NCI-H748 (cell line): ENCODE results near the gene SCAP.

ENCODE experiments used
- DNase-seq: peaks from one replicate; lab custom pipeline; 2025; ENCODE audit not compliant: unreplicated experiment; lab: John Stamatoyannopoulos, UW

The SCAP gene

DNA sequence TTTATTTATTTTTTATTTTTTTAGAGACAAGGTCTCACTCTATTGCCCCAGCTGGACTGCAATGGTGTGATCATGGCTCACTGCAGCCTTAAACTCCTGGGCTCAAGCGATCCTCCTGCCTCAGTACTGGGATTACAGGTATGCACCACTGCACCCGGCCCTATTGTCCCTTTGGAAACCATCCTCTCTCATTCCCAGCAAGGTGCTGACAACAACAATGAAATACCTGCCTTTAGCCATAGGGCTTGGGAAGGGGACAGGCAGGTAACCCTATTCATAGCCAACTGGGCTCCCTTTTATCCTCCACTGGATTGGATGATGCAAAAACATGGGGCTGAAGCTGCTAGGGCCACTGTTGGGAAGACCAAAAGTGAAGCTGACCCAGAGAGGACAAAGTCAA is 43.1 kb downstream of the SCAP start:
- DNase-seq = no peak

- no peak for DNase-seq
Measured at GRCh38 chr3:47431225-47431624, 44.5 kb downstream of the SCAP start.

DNA sequence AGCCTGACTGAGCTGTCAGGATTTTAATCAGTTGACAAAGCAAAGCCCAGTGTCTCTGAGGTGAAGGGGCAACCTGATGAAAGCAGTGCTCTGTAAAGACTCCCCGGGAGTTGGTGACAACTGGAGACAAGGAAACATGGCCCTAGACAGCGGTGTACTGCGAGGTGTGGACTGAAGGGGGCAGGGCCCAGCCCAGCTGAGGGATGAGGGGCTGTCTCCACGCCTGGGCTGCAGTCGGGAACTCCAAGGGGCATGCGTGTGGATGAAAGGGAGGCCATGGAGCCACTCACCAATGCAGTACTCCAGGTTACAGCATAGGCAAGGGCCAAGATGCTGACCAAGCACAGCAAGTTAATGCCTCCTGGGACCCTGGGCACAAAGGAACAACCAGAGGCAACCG is 45.1 kb downstream of the SCAP start:
- no peak for DNase-seq

GRCh38 chr3:47429476-47430270 is 46.1 kb downstream of the SCAP start:
- DNase-seq = no peak

DNA sequence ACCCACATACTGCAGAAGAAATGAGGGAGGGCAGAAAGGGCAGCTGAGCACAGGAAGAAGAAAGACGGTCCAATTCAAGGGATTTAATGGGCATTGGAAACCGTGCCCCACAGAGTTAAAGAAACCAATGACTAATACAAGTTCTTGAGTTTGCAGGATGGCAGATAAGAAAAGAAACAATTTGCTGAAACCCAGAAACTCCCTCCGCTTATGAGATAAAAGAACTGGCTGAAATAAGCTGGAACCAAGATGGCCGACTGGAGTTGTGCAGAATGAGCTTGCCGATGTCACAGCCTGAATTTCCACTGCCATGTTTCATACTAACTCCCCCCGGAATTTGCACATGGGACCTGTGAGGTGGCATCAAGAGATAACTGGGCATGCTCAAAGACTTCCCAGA is 47.1 kb downstream of the SCAP start:
- DNase-seq = no peak

GRCh38 chr3:47427866-47428265 is 47.9 kb downstream of the SCAP start:
- DNase-seq = no peak

DNA sequence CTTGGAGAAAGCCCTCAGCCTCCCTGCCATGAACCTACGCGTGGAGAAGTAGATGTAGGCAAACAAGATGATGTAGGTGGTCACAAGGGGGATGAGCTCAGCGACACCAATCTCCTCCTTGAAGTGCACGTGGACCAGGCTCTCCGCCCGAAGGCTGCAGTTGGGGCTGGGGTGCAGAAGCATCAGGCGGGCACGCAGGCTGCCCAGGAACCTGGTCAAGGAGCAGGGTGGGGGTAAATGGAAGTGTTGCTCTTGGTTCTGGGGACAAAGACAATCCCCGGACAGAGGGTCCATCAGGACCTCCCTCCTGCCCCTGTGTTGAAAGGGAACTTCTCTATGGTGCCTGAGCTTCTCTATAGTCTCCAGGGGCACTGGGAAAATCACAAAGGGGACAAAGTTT is 49.8 kb downstream of the SCAP start:
- no peak for DNase-seq

- DNase-seq = no peak
Measured at GRCh38 chr3:47425383-47425778, 50.4 kb downstream of the SCAP start.

GRCh38 chr3:47424434-47425382 is 51.0 kb downstream of the SCAP start:
- no peak for DNase-seq

GRCh38 chr3:47423548-47424145 is 52.1 kb downstream of the SCAP start:
- no peak for DNase-seq

DNA sequence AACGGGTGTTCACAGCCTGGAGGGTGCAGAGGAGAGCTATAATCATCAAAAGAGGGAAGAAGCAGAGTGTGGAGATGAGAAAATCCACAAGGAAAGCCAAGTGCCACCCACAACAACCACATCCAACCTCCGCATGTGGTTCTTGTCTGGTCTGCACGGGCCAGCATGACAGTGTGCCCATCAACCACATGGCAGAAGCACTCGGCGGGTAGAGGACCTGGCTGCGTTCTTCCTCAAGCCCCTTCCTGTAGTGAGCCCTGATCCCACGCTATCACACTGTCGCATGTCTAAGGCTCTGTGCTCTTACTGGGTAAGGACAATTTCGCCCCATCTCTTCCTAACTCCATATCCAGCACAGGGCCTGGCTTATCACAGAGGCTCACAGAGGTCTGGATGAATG is 53.0 kb downstream of the SCAP start:
- DNase-seq = no peak

DNA sequence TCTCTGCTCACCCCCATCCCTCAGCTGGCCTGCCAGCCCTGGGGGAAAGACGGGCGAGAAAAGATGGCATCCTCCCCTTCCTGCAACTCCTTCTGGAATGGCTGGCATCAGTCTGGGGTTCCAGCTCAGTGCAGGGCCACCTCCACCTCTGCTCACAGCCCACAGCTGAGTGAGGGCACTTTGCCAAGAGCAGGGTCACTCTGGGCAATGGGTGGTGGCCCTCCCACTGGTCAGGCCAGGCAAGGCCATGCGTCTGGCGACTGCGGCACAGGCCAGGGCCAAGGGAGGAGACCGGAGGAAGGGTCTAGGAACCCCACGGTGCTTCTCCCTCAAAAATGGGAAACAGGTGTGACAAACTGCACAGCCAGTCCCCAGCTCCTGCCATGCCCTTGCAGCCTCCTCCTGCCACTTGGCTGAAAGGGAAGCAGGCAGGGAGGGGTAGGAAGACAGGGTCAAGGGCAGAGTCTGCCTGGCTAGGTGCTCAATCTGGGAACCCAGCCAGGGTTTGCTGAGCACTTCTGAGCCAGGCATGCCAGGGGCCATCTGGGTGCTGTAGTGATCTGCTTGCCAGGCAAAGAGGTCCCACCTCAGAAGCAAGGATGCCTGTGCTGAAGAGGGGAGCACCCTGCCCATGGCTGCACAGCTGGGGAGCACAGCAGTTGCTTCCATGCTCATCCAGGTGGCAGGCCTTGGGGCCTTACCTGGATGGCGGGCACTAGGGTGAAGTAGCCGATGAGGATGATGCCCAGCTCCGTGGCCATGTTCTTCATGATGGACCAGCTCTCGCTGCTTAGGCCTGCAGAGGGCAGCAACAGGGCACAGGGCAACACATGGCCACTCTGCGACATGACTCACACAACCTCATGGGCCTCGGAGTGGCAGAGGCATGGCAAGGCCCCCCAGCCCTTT is 53.7 kb downstream of the SCAP start:
- no peak for DNase-seq

DNA sequence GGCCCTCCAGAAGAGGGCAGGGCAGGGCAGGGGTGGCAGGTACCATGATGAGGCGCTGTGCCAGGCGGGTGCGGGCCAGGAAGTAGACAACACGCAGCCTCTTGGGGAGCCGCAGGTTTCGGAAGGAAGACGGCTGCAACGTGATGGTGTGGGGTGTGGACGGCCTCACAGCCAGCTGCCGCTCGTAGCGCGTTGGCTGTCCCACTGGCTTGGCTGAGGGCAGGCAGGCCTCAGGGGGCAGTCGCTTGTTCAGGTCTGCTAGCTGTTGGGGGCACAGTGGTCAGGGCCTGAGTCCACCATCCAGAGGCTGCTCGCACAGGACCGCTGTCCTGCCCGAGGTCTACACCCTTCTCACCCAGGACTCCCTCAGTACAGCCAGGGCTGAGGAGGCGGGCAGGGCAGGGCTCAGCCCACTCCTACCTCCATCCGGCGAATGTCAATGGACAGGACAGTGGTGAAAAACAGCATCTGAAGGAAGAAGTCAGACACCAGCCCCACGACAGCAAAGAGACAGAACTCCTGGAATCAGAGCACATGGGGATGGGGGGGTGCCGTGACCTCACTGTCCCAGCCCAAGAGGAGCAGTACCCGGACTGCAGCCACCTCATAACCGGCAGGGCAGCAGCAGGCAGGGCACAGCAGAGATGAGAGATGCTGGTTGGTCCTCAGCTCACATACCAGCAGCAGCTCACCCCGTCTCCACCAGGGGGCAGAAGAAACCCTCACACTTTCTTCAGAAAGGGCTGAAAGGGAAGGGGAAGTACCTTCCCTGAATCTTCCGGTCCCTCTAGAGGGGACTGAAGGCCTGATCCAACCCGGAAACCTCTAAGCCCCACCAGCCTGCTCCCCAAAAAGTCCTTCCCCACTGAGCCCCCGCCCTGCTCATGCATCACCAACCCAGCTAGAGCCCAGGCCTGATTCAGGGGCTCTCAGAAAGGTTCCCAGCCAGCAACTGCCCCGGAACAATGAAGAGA is 54.9 kb downstream of the SCAP start:
- DNase-seq = peak; percentile 62

- no peak for DNase-seq
Measured at GRCh38 chr3:47420044-47420430, 55.7 kb downstream of the SCAP start.

GRCh38 chr3:47419083-47420043 is 56.4 kb downstream of the SCAP start:
- DNase-seq = no peak

DNA sequence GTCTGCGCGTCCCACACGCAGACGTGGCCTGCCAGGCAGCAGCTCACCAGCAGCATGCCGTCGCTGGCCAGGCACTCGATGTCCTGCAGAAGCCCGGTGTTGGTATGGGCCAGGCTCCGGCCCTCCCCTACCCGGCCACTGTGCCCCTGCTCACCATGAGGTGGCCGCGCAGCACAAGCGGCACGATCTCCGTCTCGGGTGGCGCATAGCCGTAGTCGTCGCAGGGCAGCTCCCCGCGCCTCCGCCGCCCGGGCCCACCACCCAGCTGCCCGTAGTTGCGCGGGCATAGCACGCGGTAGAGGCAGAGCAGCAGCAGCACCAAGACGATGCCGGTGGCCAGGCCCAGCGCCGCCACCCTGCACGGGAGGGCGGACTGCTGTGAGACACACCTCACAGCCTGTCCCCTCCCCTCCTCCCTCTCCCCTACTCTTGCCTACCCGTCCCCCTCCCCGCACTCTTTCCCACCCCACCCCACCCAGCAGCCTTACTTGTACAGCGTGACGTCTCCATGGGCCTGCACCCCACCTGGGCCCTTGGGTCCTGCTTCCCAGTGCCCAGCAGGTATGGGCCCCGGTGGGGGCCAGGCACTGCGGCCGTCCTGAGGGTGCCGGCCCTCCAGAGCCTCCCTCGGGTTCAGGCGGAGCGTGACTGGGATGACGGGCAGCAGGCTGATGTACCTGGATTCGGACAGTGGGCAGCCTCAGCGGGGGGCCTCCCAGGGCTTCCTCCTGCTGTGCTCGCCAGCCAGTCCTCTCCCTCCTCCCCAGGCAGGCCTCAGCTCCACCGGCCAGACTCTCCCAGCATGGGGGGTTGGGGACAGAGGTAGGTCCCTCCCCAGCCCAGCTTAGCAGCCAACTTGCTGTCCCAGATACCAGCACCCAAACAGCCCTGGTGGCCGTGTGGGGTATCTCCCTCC is 57.3 kb downstream of the SCAP start:
- no peak for DNase-seq

DNA sequence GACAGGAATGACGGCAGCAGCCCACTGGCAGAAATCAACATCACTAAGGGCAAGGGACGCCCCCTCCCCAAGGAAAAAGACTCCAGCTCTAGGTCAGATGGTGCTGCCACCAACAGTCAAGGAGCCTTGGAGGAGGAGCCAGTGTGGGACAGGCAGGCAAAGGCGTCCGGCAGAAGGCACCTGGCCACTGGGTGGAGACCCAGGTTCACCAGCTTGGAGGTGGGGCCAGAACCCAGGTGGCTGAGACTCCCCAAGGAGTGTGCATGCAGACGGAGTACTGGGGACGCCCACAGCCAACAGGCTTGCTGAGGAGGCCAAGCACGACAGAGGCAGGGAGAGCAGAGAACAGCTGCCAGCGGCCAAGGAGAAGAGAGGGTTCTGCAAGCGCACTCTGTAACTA is 59.7 kb downstream of the SCAP start:
- no peak for DNase-seq
